Endothelial cell of umbilical vein (primary cell): ENCODE data around the gene SH3GL3. TPM values are rescaled to one million over a fixed set of nuclear protein-coding genes. Genes with fewer than 3 reads are reported as not detected.

Experiments used
- BruUV-seq: library from RNA; stranded (reverse); fragments of 400-500 nt; replicated peaks from 2 replicates; lab custom pipeline; 2021; lab: Mats Ljungman, UMichigan
- CTCF ChIA-PET: fragments of 300-600, 350-600 bp; sonication (Branson Sonifier 250); formaldehyde crosslinking; loops from one replicate; lab custom pipeline; 2021; ENCODE audit warnings: antibody characterized with exemption, inconsistent platforms; lab: Charles Lee
- POLR2A ChIA-PET: fragments of 300-600, 350-600 bp; sonication (Branson Sonifier 250); formaldehyde crosslinking; loops from one replicate; lab custom pipeline; 2021; ENCODE audit warnings: antibody characterized with exemption, inconsistent platforms; lab: Charles Lee
- DNase-seq: peaks from one replicate; pipeline ENCODE4 v3.0.0-alpha.2; 2011; ENCODE audit warnings: low read depth, low spot score
- FAIRE-seq: peaks from 2 replicates; lab custom pipeline; 2011; peaks lifted over from hg19 to GRCh38; lab: Jason Lieb, UNC
- H2AFZ ChIP-seq: 2 replicates; pipeline ENCODE4 v1.6.0; 2012; ENCODE audit warnings: low read depth, low read length, control low read depth, inconsistent platforms
- H3K27ac ChIP-seq: 2 replicates; pipeline ENCODE4 v1.5.1; 2011; ENCODE audit warnings: low read depth, mild to moderate bottlenecking, control low read depth, low read length, moderate library complexity; ENCODE audit not compliant: insufficient read depth
- H3K27me3 ChIP-seq, 2 experiments: 2 replicates each; pipeline versions ENCODE4 v1.6.0 to v1.6.1; 2011; ENCODE audit warnings: low read length in 2 of 2, mixed read lengths in 1 of 2; ENCODE audit not compliant: control insufficient read depth in 2 of 2, insufficient read depth in 2 of 2
- H3K36me3 ChIP-seq, 2 experiments: 2 replicates in 1 of 2; 3 replicates in 1 of 2; pipeline ENCODE4 v1.5.1; 2011; ENCODE audit warnings: low read length in 2 of 2, mild to moderate bottlenecking in 1 of 2, moderate library complexity in 1 of 2; ENCODE audit not compliant: control insufficient read depth in 2 of 2, insufficient read depth in 2 of 2; ENCODE audit errors: extremely low read depth in 1 of 2
- H3K4me1 ChIP-seq: 3 replicates; pipeline ENCODE4 v1.5.1; 2011; ENCODE audit warnings: mild to moderate bottlenecking, low read length; ENCODE audit not compliant: control insufficient read depth, insufficient read depth; ENCODE audit errors: extremely low read depth
- H3K4me2 ChIP-seq: 2 replicates; pipeline ENCODE4 v1.6.1; 2011; ENCODE audit warnings: low read length, control low read depth, mixed read lengths; ENCODE audit not compliant: insufficient read depth
- H3K4me3 ChIP-seq, 3 experiments: fragments of 200-600 bp in 1 of 3; sonication (generic), shearing (Covaris generic) in 1 of 3; replicated peaks in 1 of 3; 2 replicates each; pipeline ENCODE4 v1.5.1; 2011 to 2016; ENCODE audit warnings: control low read depth in 3 of 3, low read length in 3 of 3, mild to moderate bottlenecking in 2 of 3, inconsistent platforms in 1 of 3, low read depth in 1 of 3, moderate library complexity in 1 of 3; ENCODE audit not compliant: insufficient read depth in 1 of 3
- H3K79me2 ChIP-seq: 2 replicates; pipeline ENCODE4 v1.6.0; 2012; ENCODE audit warnings: low read length, inconsistent platforms; ENCODE audit not compliant: control insufficient read depth, insufficient read depth
- H3K9ac ChIP-seq: replicated peaks from 2 replicates; pipeline ENCODE3; 2011; ENCODE audit warnings: low read length, control low read depth; ENCODE audit not compliant: insufficient read depth; ENCODE audit errors: extremely low read depth
- H3K9me1 ChIP-seq: replicated peaks from 3 replicates; pipeline ENCODE4 v1.6.0; 2011; ENCODE audit warnings: mild to moderate bottlenecking, low read length; ENCODE audit not compliant: control insufficient read depth, insufficient read depth; ENCODE audit errors: extremely low read depth
- H3K9me3 ChIP-seq: replicated peaks from 2 replicates; pipeline ENCODE4 v1.5.1; 2012; ENCODE audit warnings: low read length, inconsistent platforms; ENCODE audit not compliant: control insufficient read depth, insufficient read depth
- H4K20me1 ChIP-seq: replicated peaks from 2 replicates; pipeline ENCODE3; 2011; ENCODE audit warnings: mild to moderate bottlenecking, low read length; ENCODE audit not compliant: control insufficient read depth, insufficient read depth; ENCODE audit errors: extremely low read depth
- EZH2 ChIP-seq: IDR thresholded peaks from 2 replicates; pipeline ENCODE4 v1.6.1; 2012; ENCODE audit warnings: borderline replicate concordance, low read depth, mild to moderate bottlenecking, moderate library complexity, low read length, inconsistent platforms; ENCODE audit not compliant: severe bottlenecking
- FOS ChIP-seq: IDR thresholded peaks from 2 replicates; pipeline ENCODE4 v1.6.1; 2011; ENCODE audit warnings: mild to moderate bottlenecking, low read length, moderate library complexity, borderline replicate concordance; ENCODE audit not compliant: insufficient read depth
- GATA2 ChIP-seq: IDR thresholded peaks from 2 replicates; pipeline ENCODE4 v1.7.0; 2011; ENCODE audit warnings: low read depth, mild to moderate bottlenecking, moderate library complexity, mixed read lengths, low read length; ENCODE audit not compliant: insufficient read length, insufficient read depth
- JUN ChIP-seq: IDR thresholded peaks from 2 replicates; pipeline ENCODE4 v1.6.1; 2011; ENCODE audit warnings: borderline replicate concordance, low read depth; ENCODE audit not compliant: insufficient read length, insufficient read depth
- MYC ChIP-seq: IDR thresholded peaks from one replicate; pipeline ENCODE4 v1.6.1; 2011; ENCODE audit warnings: mild to moderate bottlenecking, low read depth, low read length
- POLR2A ChIP-seq: IDR thresholded peaks from 2 replicates; pipeline ENCODE4 v1.6.1; 2012; ENCODE audit warnings: low read depth, mild to moderate bottlenecking, control low read depth, low read length
- POLR2AphosphoS5 ChIP-seq: IDR thresholded peaks from 2 replicates; pipeline ENCODE4 v1.6.1; 2012; ENCODE audit warnings: low read depth, mild to moderate bottlenecking, control low read depth, low read length, moderate library complexity; ENCODE audit not compliant: insufficient read depth
- dilution Hi-C: fragments of 300-500 bp; cut with MboI; formaldehyde crosslinking; loops from one replicate; pipeline ENCODE4 v1.15.0; 2019; ENCODE audit warnings: low sequenced_read_pairs; ENCODE audit not compliant: extremely low pct_ligation_motif_present
- intact Hi-C: fragments of 100-400 bp; cut with micrococcal nuclease; formaldehyde crosslinking; loops from one replicate; pipeline ENCODE4 v1.10.0; 2022
- polyA plus RNA-seq, 4 experiments: library from polyadenylated mRNA; depleted of rRNA in 3 of 4; stranded (reverse) in 3 of 4; unstranded in 1 of 4; fragments of >200 nt; gene quantifications; 2 replicates each; pipeline versions ENCODE4 v1.2.1 to v1.2.3, GENCODE V29; 2011 to 2012; ENCODE audit warnings: missing spikeins in 1 of 4
- total RNA-seq: library from RNA; stranded (reverse); gene quantifications from 2 replicates; pipeline ENCODE4 v1.2.3, GENCODE V29; 2021
- TF ChIP-seq, protein P1 (sequence below), 2 donors: IDR thresholded peaks; 1 replicate in 1 of 2; 2 replicates in 1 of 2; pipeline ENCODE4 v1.5.1; 2011; ENCODE audit warnings: low read length in 2 of 2, mild to moderate bottlenecking in 2 of 2, moderate library complexity in 2 of 2, control low read depth in 1 of 2, inconsistent platforms in 1 of 2, low read depth in 1 of 2; ENCODE audit not compliant: insufficient read depth in 1 of 2; ENCODE audit errors: extremely low read depth in 1 of 2
- TF ChIP-seq, protein P2 (sequence below): IDR thresholded peaks from 2 replicates; pipeline ENCODE4 v1.6.1; 2011; ENCODE audit not compliant: insufficient read depth, insufficient read length

SH3GL3 gene
- total and polyA plus RNA-seq, 2 donors (not counting 3 experiments of a cell fraction or from before 2014, with no cell fraction given), result not detected

DNA sequence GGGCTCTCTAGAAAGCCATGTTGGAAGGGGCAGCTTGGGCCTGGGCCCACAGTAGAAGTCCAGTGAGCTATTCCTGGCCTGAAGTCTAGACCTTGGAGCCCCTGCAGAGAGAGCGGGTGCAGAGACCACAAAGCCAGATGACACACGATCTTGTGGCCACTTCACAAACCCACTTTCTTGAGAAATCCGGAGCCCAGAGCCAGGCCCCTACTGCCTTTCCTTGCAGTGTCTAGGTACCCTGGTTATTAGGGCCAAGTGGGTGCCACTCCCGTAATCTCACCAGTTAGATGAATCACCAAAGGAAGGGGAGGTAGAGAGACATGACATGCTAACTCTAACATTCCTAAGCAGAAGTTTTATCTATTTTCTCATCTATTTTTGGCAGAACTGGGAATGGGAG, 134.2 kb downstream of the SH3GL3 start:
- H4K20me1 ChIP-seq, result no peaks in the 10 kb centered on the region
- no peak for TF ChIP-seq MYC
- no peak for TF ChIP-seq FOS
- TF ChIP-seq POLR2A, result no peak
- TF ChIP-seq JUN, result no peak
- TF ChIP-seq, protein P1, sequence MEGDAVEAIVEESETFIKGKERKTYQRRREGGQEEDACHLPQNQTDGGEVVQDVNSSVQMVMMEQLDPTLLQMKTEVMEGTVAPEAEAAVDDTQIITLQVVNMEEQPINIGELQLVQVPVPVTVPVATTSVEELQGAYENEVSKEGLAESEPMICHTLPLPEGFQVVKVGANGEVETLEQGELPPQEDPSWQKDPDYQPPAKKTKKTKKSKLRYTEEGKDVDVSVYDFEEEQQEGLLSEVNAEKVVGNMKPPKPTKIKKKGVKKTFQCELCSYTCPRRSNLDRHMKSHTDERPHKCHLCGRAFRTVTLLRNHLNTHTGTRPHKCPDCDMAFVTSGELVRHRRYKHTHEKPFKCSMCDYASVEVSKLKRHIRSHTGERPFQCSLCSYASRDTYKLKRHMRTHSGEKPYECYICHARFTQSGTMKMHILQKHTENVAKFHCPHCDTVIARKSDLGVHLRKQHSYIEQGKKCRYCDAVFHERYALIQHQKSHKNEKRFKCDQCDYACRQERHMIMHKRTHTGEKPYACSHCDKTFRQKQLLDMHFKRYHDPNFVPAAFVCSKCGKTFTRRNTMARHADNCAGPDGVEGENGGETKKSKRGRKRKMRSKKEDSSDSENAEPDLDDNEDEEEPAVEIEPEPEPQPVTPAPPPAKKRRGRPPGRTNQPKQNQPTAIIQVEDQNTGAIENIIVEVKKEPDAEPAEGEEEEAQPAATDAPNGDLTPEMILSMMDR (IDR thresholded peaks at IDR 0.05; ENCODE audit: extremely low read depth in 1 of 2, insufficient read depth in 1 of 2, low read depth in 1 of 2, low read length in 2 of 2), result no peak
- no peak for TF ChIP-seq GATA2
- TF ChIP-seq EZH2, result no peak
- no peak for TF ChIP-seq POLR2AphosphoS5
- TF ChIP-seq, protein P2, sequence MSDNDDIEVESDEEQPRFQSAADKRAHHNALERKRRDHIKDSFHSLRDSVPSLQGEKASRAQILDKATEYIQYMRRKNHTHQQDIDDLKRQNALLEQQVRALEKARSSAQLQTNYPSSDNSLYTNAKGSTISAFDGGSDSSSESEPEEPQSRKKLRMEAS, result no peak
- no peaks in the 10 kb centered on the region for H3K27me3 ChIP-seq
- H3K4me2 ChIP-seq, result no peak overlapping the region
- H3K9me1 ChIP-seq, result no peaks in the 10 kb centered on the region
- H3K4me1 ChIP-seq, result no peaks in the 10 kb centered on the region
- CTCF ChIA-PET, result no interaction called here
- FAIRE-seq (no peak), DNase-seq (no peak)
- BruUV-seq, result no TSS peak
- H3K27ac ChIP-seq, result no peak overlapping the region
- dilution Hi-C loops (no loop called here), intact Hi-C loops (no loop called here)
- no peaks in the 10 kb centered on the region for H3K79me2 ChIP-seq
- no peak overlapping the region for H3K9ac ChIP-seq
- POLR2A ChIA-PET, result no interaction called here
- no peak overlapping the region for H3K4me3 ChIP-seq
- H2AFZ ChIP-seq, result no peak overlapping the region
- H3K36me3 ChIP-seq, result no peaks in the 10 kb centered on the region
- H3K9me3 ChIP-seq, result no peaks in the 10 kb centered on the region
